AG08395 (cell line): Measurements from ENCODE around the gene ARHGAP6.

ENCODE experiments used
- DNase-seq: peaks from one replicate; pipeline ENCODE4 v3.0.0; 2012; ENCODE audit warnings: mixed read lengths, low spot score

ARHGAP6 gene

GRCh38 chrX:11461201-11462001, 204.3 kb downstream of the ARHGAP6 start:
- DNase-seq = peak; percentile 31

GRCh38 chrX:11460347-11460746, 205.4 kb downstream of the ARHGAP6 start:
- no peak for DNase-seq

GRCh38 chrX:11458170-11458569, 207.6 kb downstream of the ARHGAP6 start:
- DNase-seq = peak; percentile 31

GRCh38 chrX:11451151-11451550, 214.6 kb downstream of the ARHGAP6 start:
- DNase-seq = no peak

- DNase-seq = no peak
These were observed 215.4 kb downstream of the ARHGAP6 start for GRCh38 chrX:11450354-11450753.

- DNase-seq = no peak
These were observed 216.1 kb downstream of the ARHGAP6 start for GRCh38 chrX:11449613-11450012.

- no peak for DNase-seq
These were observed 218.3 kb downstream of the ARHGAP6 start for GRCh38 chrX:11447418-11447817.

GRCh38 chrX:11446949-11447348, 218.8 kb downstream of the ARHGAP6 start:
- DNase-seq = no peak

- DNase-seq = peak; percentile 44
These were observed 219.4 kb downstream of the ARHGAP6 start for GRCh38 chrX:11446336-11446735.

GRCh38 chrX:11445540-11445939, 220.2 kb downstream of the ARHGAP6 start:
- DNase-seq = no peak

GRCh38 chrX:11444052-11444451, 221.7 kb downstream of the ARHGAP6 start:
- no peak for DNase-seq

GRCh38 chrX:11439846-11440245, 225.9 kb downstream of the ARHGAP6 start:
- DNase-seq = no peak

GRCh38 chrX:11438767-11439166, 227.0 kb downstream of the ARHGAP6 start:
- no peak for DNase-seq

GRCh38 chrX:11438380-11438723, 227.4 kb downstream of the ARHGAP6 start:
- no peak for DNase-seq

GRCh38 chrX:11437642-11438379, 227.9 kb downstream of the ARHGAP6 start:
- peak; percentile 41 for DNase-seq

- peak; percentile 64 for DNase-seq
These were observed 230.2 kb downstream of the ARHGAP6 start for GRCh38 chrX:11435568-11435967.

GRCh38 chrX:11434607-11435006, 231.1 kb downstream of the ARHGAP6 start:
- DNase-seq = no peak

- DNase-seq = no peak
These were observed 233.9 kb downstream of the ARHGAP6 start for GRCh38 chrX:11431786-11432185.

- DNase-seq = no peak
These were observed 235.4 kb downstream of the ARHGAP6 start for GRCh38 chrX:11430271-11430670.

- no peak for DNase-seq
These were observed 236.1 kb downstream of the ARHGAP6 start for GRCh38 chrX:11429538-11430085.

GRCh38 chrX:11427453-11428071, 238.2 kb downstream of the ARHGAP6 start:
- DNase-seq = no peak

- DNase-seq = peak; percentile 10
These were observed 238.8 kb downstream of the ARHGAP6 start for GRCh38 chrX:11426712-11427452.
